Measurements from ENCODE around the gene EIF2S3. TPM values are rescaled to one million over a fixed set of nuclear protein-coding genes. Genes with fewer than 3 reads are reported as not detected.

Gene EIF2S3
- polyA plus RNA-seq (2013, experiment 1 of 2) = 150 TPM
- 149 TPM for polyA plus RNA-seq (2013, experiment 2 of 2)

GRCh38 chrX:24054182-24055042 lies at the start of gene EIF2S3:
Gene EIF2S3 (plus strand): TSS chrX:24054956. CDS start chrX:24054969, 13 bp downstream.
- peak within 1 kb of the TSS; percentile 96 for H3K4me3 ChIP-seq (ENCODE audit: low read length)
- no peaks in the 10 kb centered on the region for H3K36me3 ChIP-seq (ENCODE audit: control insufficient read depth, insufficient read depth, low read length)
- H2AK5ac ChIP-seq (ENCODE audit: low read length) = no peak within 1 kb of the TSS
- H3K27me3 ChIP-seq (ENCODE audit: insufficient read depth, low read length, poor library complexity) = no peaks in the 10 kb centered on the region
- H3K18ac ChIP-seq (ENCODE audit: low read length) = peak within 1 kb of the TSS; percentile 72
- H3K4me2 ChIP-seq (ENCODE audit: low read length) = peak within 1 kb of the TSS; percentile 45
- peak; percentile 97 for DNase-seq
- peak within 1 kb of the TSS; percentile 82 for H3K4ac ChIP-seq (ENCODE audit: low read depth, low read length)
- peak within 1 kb of the TSS; percentile 98 for H3K56ac ChIP-seq (ENCODE audit: low read length)
- no CpG with 5 or more reads among the region's 57 CpGs for WGBS (ENCODE audit: extremely low coverage, insufficient coverage, low lambda C conversion rate)
- no peak within 1 kb of the TSS for H4K5ac ChIP-seq (ENCODE audit: low read length)
- peak within 1 kb of the TSS; percentile 63 for H3K27ac ChIP-seq (ENCODE audit: low read depth, low read length)
- H3K4me1 ChIP-seq (ENCODE audit: control insufficient read depth, low read depth, low read length) = no peaks in the 10 kb centered on the region
- peak within 1 kb of the TSS; percentile 85 for H2BK5ac ChIP-seq (ENCODE audit: low read length)
- H3K79me2 ChIP-seq (ENCODE audit: control insufficient read depth, insufficient read depth, low read length) = peaks cover 4% of the 10 kb centered on the region
- no peak within 1 kb of the TSS for H3K23ac ChIP-seq (ENCODE audit: low read length)
- H4K8ac ChIP-seq (ENCODE audit: low read depth, low read length) = peak within 1 kb of the TSS; percentile 94
- H2BK15ac ChIP-seq (replicated peaks; ENCODE audit: low read depth) = no peak within 1 kb of the TSS
- peak within 1 kb of the TSS; percentile 29 for H3K9ac ChIP-seq (ENCODE audit: low read length)
- no peak within 1 kb of the TSS for H2BK120ac ChIP-seq (ENCODE audit: low read depth, low read length)
- H3K79me1 ChIP-seq (ENCODE audit: low read length) = no peaks in the 10 kb centered on the region

GRCh38 chrX:24005028-24005427 lies 49.7 kb upstream of the EIF2S3 start:
- H2BK5ac ChIP-seq (ENCODE audit: low read length) = no peak overlapping the region
- no CpG with 5 or more reads among the region's 1 CpG for WGBS (ENCODE audit: extremely low coverage, insufficient coverage, low lambda C conversion rate)
- H3K36me3 ChIP-seq (ENCODE audit: control insufficient read depth, insufficient read depth, low read length) = no peaks in the 10 kb centered on the region
- no peaks in the 10 kb centered on the region for H3K4me1 ChIP-seq (ENCODE audit: control insufficient read depth, low read depth, low read length)
- no peak overlapping the region for H3K4me2 ChIP-seq (ENCODE audit: low read length)
- H3K4ac ChIP-seq (ENCODE audit: low read depth, low read length) = no peak overlapping the region
- no peak overlapping the region for H2BK120ac ChIP-seq (ENCODE audit: low read depth, low read length)
- no peak overlapping the region for H2BK15ac ChIP-seq (replicated peaks; ENCODE audit: low read depth)
- H3K27ac ChIP-seq (ENCODE audit: low read depth, low read length) = no peak overlapping the region
- no peak overlapping the region for H3K18ac ChIP-seq (ENCODE audit: low read length)
- H3K23ac ChIP-seq (ENCODE audit: low read length) = no peak overlapping the region
- no peak overlapping the region for H4K8ac ChIP-seq (ENCODE audit: low read depth, low read length)
- H3K79me1 ChIP-seq (ENCODE audit: low read length) = no peaks in the 10 kb centered on the region
- no peak overlapping the region for H2AK5ac ChIP-seq (ENCODE audit: low read length)
- no peak overlapping the region for H3K4me3 ChIP-seq (ENCODE audit: low read length)
- no peaks in the 10 kb centered on the region for H3K27me3 ChIP-seq (ENCODE audit: insufficient read depth, low read length, poor library complexity)
- no peak overlapping the region for H3K56ac ChIP-seq (ENCODE audit: low read length)
- no peaks in the 10 kb centered on the region for H3K79me2 ChIP-seq (ENCODE audit: control insufficient read depth, insufficient read depth, low read length)
- DNase-seq = no peak
- no peak overlapping the region for H4K5ac ChIP-seq (ENCODE audit: low read length)
- H3K9ac ChIP-seq (ENCODE audit: low read length) = no peak overlapping the region

- Histone ChIP-seq H2BK120ac (ENCODE audit: low read depth, low read length) (no peak overlapping the region), H3K56ac (ENCODE audit: low read length) (no peak overlapping the region), H3K79me2 (ENCODE audit: control insufficient read depth, insufficient read depth, low read length) (no peaks in the 10 kb centered on the region), H3K4me1 (ENCODE audit: control insufficient read depth, low read depth, low read length) (no peaks in the 10 kb centered on the region), H3K79me1 (ENCODE audit: low read length) (no peaks in the 10 kb centered on the region), H4K8ac (ENCODE audit: low read depth, low read length) (no peak overlapping the region), H2BK15ac (replicated peaks; ENCODE audit: low read depth) (no peak overlapping the region), H3K36me3 (ENCODE audit: control insufficient read depth, insufficient read depth, low read length) (no peaks in the 10 kb centered on the region), H3K27ac (ENCODE audit: low read depth, low read length) (no peak overlapping the region), H3K4me2 (ENCODE audit: low read length) (no peak overlapping the region), H3K18ac (ENCODE audit: low read length) (no peak overlapping the region), H3K4me3 (ENCODE audit: low read length) (no peak overlapping the region), H3K23ac (ENCODE audit: low read length) (no peak overlapping the region), H3K9ac (ENCODE audit: low read length) (no peak overlapping the region), H2BK5ac (ENCODE audit: low read length) (no peak overlapping the region), H3K27me3 (ENCODE audit: insufficient read depth, low read length, poor library complexity) (no peaks in the 10 kb centered on the region), H4K5ac (ENCODE audit: low read length) (no peak overlapping the region), H2AK5ac (ENCODE audit: low read length) (no peak overlapping the region), H3K4ac (ENCODE audit: low read depth, low read length) (no peak overlapping the region)
- WGBS (ENCODE audit: extremely low coverage, insufficient coverage, low lambda C conversion rate) = no CpG with 5 or more reads among the region's 9 CpGs
- DNase-seq = no peak
Observed at GRCh38 chrX:24005867-24006266, 48.9 kb upstream of the EIF2S3 start.

- Histone ChIP-seq H3K56ac (ENCODE audit: low read length) (no peak overlapping the region), H3K18ac (ENCODE audit: low read length) (no peak overlapping the region), H4K8ac (ENCODE audit: low read depth, low read length) (no peak overlapping the region), H3K27me3 (ENCODE audit: insufficient read depth, low read length, poor library complexity) (no peaks in the 10 kb centered on the region), H3K4ac (ENCODE audit: low read depth, low read length) (no peak overlapping the region), H2BK5ac (ENCODE audit: low read length) (no peak overlapping the region), H3K23ac (ENCODE audit: low read length) (no peak overlapping the region), H3K27ac (ENCODE audit: low read depth, low read length) (no peak overlapping the region), H3K79me1 (ENCODE audit: low read length) (no peaks in the 10 kb centered on the region), H4K5ac (ENCODE audit: low read length) (no peak overlapping the region), H3K4me2 (ENCODE audit: low read length) (no peak overlapping the region), H3K4me3 (ENCODE audit: low read length) (no peak overlapping the region), H3K9ac (ENCODE audit: low read length) (no peak overlapping the region), H3K79me2 (ENCODE audit: control insufficient read depth, insufficient read depth, low read length) (no peaks in the 10 kb centered on the region), H3K36me3 (ENCODE audit: control insufficient read depth, insufficient read depth, low read length) (no peaks in the 10 kb centered on the region), H2AK5ac (ENCODE audit: low read length) (no peak overlapping the region), H3K4me1 (ENCODE audit: control insufficient read depth, low read depth, low read length) (no peaks in the 10 kb centered on the region), H2BK120ac (ENCODE audit: low read depth, low read length) (no peak overlapping the region), H2BK15ac (replicated peaks; ENCODE audit: low read depth) (no peak overlapping the region)
- DNase-seq = no peak
- no CpG with 5 or more reads among the region's 1 CpG for WGBS (ENCODE audit: extremely low coverage, insufficient coverage, low lambda C conversion rate)
Observed at GRCh38 chrX:24012266-24012665, 42.5 kb upstream of the EIF2S3 start.

- no peak overlapping the region for H2BK5ac ChIP-seq (ENCODE audit: low read length)
- no peak overlapping the region for H4K5ac ChIP-seq (ENCODE audit: low read length)
- H2BK120ac ChIP-seq (ENCODE audit: low read depth, low read length) = no peak overlapping the region
- H3K4me2 ChIP-seq (ENCODE audit: low read length) = no peak overlapping the region
- no peak overlapping the region for H3K27ac ChIP-seq (ENCODE audit: low read depth, low read length)
- no peaks in the 10 kb centered on the region for H3K27me3 ChIP-seq (ENCODE audit: insufficient read depth, low read length, poor library complexity)
- no CpG with 5 or more reads among the region's 5 CpGs for WGBS (ENCODE audit: extremely low coverage, insufficient coverage, low lambda C conversion rate)
- H3K4me1 ChIP-seq (ENCODE audit: control insufficient read depth, low read depth, low read length) = no peaks in the 10 kb centered on the region
- no peak overlapping the region for H3K18ac ChIP-seq (ENCODE audit: low read length)
- H3K79me2 ChIP-seq (ENCODE audit: control insufficient read depth, insufficient read depth, low read length) = no peaks in the 10 kb centered on the region
- H3K9ac ChIP-seq (ENCODE audit: low read length) = no peak overlapping the region
- H3K79me1 ChIP-seq (ENCODE audit: low read length) = no peaks in the 10 kb centered on the region
- no peak overlapping the region for H2BK15ac ChIP-seq (replicated peaks; ENCODE audit: low read depth)
- H3K56ac ChIP-seq (ENCODE audit: low read length) = no peak overlapping the region
- H3K4ac ChIP-seq (ENCODE audit: low read depth, low read length) = no peak overlapping the region
- H3K4me3 ChIP-seq (ENCODE audit: low read length) = no peak overlapping the region
- H4K8ac ChIP-seq (ENCODE audit: low read depth, low read length) = no peak overlapping the region
- no peak overlapping the region for H3K23ac ChIP-seq (ENCODE audit: low read length)
- no peak overlapping the region for H2AK5ac ChIP-seq (ENCODE audit: low read length)
- no peak for DNase-seq
- H3K36me3 ChIP-seq (ENCODE audit: control insufficient read depth, insufficient read depth, low read length) = no peaks in the 10 kb centered on the region
Observed at GRCh38 chrX:24014388-24015018, 40.3 kb upstream of the EIF2S3 start.

Data from mesendoderm (in vitro differentiated cells).